Measurements from ENCODE around the gene OR6Q1.

OR6Q1 gene

DNA sequence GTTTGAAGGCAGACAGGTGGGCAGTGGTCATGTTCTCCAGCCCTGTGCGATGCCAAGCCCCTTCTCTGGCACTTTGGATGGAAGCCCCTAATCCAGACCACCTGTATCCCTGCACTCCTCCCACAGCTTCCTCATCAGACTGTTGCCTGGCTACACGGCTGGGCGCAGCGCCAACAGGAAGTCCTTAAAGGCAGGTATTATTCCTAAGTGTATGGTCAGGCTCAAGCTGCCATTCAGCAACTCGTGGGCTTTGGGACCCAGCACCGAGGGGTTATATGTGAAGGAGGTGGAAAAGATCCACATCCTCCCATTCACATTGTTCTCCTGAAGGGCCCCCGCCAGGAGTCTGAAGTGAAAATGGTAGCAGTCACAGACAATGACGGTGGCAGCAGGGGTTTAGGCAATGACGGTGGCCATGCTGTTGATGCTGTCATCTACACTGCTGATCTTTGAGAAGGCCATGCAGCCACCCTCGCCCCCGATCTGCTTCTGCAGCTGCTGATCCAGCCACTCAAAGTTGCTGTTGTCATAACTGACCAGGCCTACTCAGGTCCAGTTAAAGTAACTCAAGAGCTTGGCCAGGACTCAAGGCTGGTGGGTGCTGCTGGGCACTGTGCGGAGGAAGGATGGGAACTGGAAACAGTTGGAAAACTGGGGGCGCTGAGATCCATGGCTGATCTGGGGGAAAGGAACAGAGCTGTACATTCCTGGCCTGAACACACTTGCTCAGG lies 27.7 kb downstream of the OR6Q1 start:
- no peak for DNase-seq (ENCODE audit: low spot score)

DNA sequence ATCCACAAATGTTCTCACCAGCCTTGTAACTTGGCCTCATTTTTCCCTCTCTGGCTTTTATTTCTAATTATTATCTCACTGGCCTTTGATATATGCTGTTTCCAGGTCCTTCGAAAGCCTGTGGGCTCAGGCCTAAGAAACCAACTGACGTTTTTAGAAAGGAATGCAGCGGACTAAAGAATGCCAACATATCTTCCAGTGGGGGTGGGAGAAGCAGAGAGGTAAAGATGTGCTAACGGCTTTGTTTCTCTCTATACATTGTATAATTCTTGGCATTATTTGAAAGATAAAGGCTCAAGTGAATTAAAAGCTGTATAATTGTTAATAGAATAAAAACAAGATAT lies 28.2 kb downstream of the OR6Q1 start:
- DNase-seq (ENCODE audit: low spot score), result no peak

GRCh38 chr11:58060535-58060934 lies 29.8 kb downstream of the OR6Q1 start:
- no peak for DNase-seq (ENCODE audit: low spot score)

GRCh38 chr11:58060939-58061672 lies 30.4 kb downstream of the OR6Q1 start:
- no peak for DNase-seq (ENCODE audit: low spot score)

GRCh38 chr11:58061813-58062212 lies 31.1 kb downstream of the OR6Q1 start:
- DNase-seq (ENCODE audit: low spot score), result no peak

DNA sequence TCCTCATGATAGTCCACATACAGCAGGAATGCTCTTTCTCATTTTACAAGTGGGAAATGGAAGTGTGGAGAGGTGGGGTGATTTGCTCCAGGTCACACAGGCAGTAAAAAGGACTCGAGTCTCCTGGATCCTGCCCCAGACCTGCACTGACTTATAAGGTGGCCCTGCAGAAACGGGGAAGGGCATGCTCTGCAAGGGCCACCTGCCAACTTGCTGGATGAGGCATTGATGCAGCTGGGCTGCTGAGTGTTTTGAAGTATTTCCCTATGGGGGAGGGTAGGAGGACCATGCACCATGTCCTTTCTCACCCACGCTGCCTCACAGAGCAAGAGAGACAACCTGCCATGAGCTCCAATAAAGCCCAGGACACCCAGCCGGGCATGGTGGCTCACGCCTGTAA lies 36.9 kb downstream of the OR6Q1 start:
- no peak for DNase-seq (ENCODE audit: low spot score)

DNA sequence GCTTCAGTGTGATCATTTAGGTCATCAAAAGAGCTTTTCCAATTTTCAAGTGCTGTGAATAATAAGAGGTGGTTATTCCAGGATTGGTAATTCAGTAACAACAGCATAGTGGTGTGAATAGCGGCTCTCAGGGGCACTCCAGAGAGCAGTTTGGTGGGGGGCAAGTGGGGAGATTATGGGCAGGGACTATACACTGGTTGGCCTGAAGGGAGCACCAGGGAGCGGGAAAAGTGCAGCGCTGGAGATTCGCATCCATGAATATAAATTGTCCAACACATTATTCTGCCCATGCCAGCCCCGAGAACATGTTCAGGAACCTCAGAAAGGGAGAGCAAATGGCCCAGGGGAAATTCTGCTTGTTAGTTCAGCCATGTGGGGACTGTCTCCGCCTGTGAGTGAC lies 37.9 kb downstream of the OR6Q1 start:
- no peak for DNase-seq (ENCODE audit: low spot score)

- DNase-seq (ENCODE audit: low spot score), result no peak
Observed at GRCh38 chr11:58070585-58070984, 39.8 kb downstream of the OR6Q1 start.

DNA sequence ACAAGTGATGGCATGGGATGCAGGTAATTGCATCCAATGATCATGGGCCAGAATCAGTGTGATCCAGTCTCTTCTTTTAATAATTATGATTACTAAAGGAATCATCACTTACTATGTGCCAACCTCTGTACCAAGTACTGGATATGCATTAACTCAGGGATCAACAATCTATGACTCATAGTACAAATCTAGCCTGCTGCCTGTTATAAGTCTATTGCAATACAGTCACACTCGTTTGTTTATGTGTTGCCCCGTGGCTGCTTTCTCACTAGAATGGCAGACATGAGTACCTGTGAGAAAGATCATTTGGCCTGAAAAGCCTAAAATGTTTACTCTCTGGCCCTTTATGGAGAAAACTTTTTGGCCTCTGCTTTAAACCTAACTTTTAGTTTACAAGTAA lies 45.0 kb downstream of the OR6Q1 start:
- no peak for DNase-seq (ENCODE audit: low spot score)

Data from hematopoietic multipotent progenitor cell treated with erythropoietin and hydrocortisone succinate and interleukin-3 and kit ligand, for 15 days (in vitro differentiated cells).